Measurements from ENCODE around the gene SYNCRIP.
"Not testable (repeated sequence)": the region's sequence is repeated elsewhere in the genome, so short reads cannot be mapped to it uniquely, and the experiment has no call there.

Gene SYNCRIP

DNA sequence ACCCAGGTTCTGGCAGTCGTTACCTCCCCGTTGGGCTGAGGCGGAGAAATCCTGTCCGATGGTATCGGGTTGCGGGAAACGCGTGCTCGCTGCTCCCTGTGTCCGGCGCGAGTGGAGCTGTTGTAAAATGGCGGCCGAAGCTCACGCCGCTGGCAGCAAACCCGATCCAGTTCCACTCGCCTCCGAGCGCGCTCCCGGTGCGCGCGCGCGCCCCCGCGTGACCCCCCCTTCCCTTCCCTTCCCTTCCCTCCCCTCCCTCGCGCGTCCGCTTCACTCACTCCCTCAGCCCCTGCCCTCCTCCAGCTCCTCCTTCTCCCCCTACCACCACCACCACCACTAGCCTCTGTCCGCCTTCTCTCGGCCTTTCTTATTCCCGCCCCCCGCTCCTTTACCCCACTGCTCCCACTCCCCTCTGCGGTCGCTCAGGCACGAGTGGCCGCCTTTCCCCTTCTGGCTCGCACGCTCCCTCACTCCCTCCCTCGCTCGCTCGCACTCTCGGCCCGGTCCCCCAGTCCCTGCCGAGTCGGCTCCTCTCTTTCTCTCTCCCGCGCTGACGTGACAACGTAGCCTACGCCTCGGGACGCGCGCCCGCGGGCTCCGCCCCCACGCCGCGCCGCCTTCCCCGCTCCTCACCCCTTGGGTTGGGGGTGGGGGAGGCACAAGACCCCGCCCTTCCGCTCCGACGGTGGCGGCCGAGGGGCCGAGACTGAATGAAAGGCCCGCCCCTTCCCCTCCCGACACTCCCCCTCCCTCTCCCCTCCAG is at the start of gene SYNCRIP:
SYNCRIP (minus strand) TSS at position 113 of the 763 bp plus-strand sequence. CDS start 1,447 bp downstream, outside the sequence.
- peak within 1 kb of the TSS; percentile 88 for H3K4me3 ChIP-seq (ENCODE audit: low read depth, low read length)
- no peaks in the 10 kb centered on the region for H3K27me3 ChIP-seq (ENCODE audit: insufficient read depth, low read length)
- H3K36me3 ChIP-seq (ENCODE audit: insufficient read depth, low read length), result peaks cover 29% of the 10 kb centered on the region
- peaks cover 48% of the 10 kb centered on the region for H3K79me2 ChIP-seq (ENCODE audit: control insufficient read depth, insufficient read depth, low read length, unreplicated experiment)
- peak within 1 kb of the TSS; percentile 65 for H2AFZ ChIP-seq (ENCODE audit: low read length, unreplicated experiment)
- H3K27ac ChIP-seq (ENCODE audit: low read depth, low read length), result peak within 1 kb of the TSS; percentile 96
- H3K4me1 ChIP-seq (ENCODE audit: control insufficient read depth, insufficient read depth, low read length, unreplicated experiment), result peaks cover 35% of the 10 kb centered on the region

- no peaks in the 10 kb centered on the region for H3K4me1 ChIP-seq (ENCODE audit: control insufficient read depth, insufficient read depth, low read length, unreplicated experiment)
- no peaks in the 10 kb centered on the region for H3K79me2 ChIP-seq (ENCODE audit: control insufficient read depth, insufficient read depth, low read length, unreplicated experiment)
- H3K27ac ChIP-seq (ENCODE audit: low read depth, low read length), result no peak overlapping the region
- H3K36me3 ChIP-seq (ENCODE audit: insufficient read depth, low read length), result no peaks in the 10 kb centered on the region
- no peak overlapping the region for H3K4me3 ChIP-seq (ENCODE audit: low read depth, low read length)
- H2AFZ ChIP-seq (ENCODE audit: low read length, unreplicated experiment), result no peak overlapping the region
- no peaks in the 10 kb centered on the region for H3K27me3 ChIP-seq (ENCODE audit: insufficient read depth, low read length)
These were observed 48.8 kb upstream of the SYNCRIP start for GRCh38 chr6:85691478-85691877.

GRCh38 chr6:85690071-85690470 is 47.4 kb upstream of the SYNCRIP start:
- no peaks in the 10 kb centered on the region for H3K4me1 ChIP-seq (ENCODE audit: control insufficient read depth, insufficient read depth, low read length, unreplicated experiment)
- H3K27ac ChIP-seq (ENCODE audit: low read depth, low read length), result no peak overlapping the region
- H3K4me3 ChIP-seq (ENCODE audit: low read depth, low read length), result no peak overlapping the region
- no peaks in the 10 kb centered on the region for H3K79me2 ChIP-seq (ENCODE audit: control insufficient read depth, insufficient read depth, low read length, unreplicated experiment)
- H3K27me3 ChIP-seq (ENCODE audit: insufficient read depth, low read length), result no peaks in the 10 kb centered on the region
- no peaks in the 10 kb centered on the region for H3K36me3 ChIP-seq (ENCODE audit: insufficient read depth, low read length)
- no peak overlapping the region for H2AFZ ChIP-seq (ENCODE audit: low read length, unreplicated experiment)

GRCh38 chr6:85685713-85686112 is 43.0 kb upstream of the SYNCRIP start:
- H3K36me3 ChIP-seq (ENCODE audit: insufficient read depth, low read length), result no peaks in the 10 kb centered on the region
- H2AFZ ChIP-seq (ENCODE audit: low read length, unreplicated experiment), result no peak overlapping the region
- no peak overlapping the region for H3K4me3 ChIP-seq (ENCODE audit: low read depth, low read length)

GRCh38 chr6:85684809-85685171 is 42.1 kb upstream of the SYNCRIP start:
- no peak overlapping the region for H3K4me3 ChIP-seq (ENCODE audit: low read depth, low read length)
- no peak overlapping the region for H3K27ac ChIP-seq (ENCODE audit: low read depth, low read length)
- H2AFZ ChIP-seq (ENCODE audit: low read length, unreplicated experiment), result no peak overlapping the region
- H3K79me2 ChIP-seq (ENCODE audit: control insufficient read depth, insufficient read depth, low read length, unreplicated experiment), result peaks cover 31% of the 10 kb centered on the region
- no peaks in the 10 kb centered on the region for H3K36me3 ChIP-seq (ENCODE audit: insufficient read depth, low read length)
- no peaks in the 10 kb centered on the region for H3K27me3 ChIP-seq (ENCODE audit: insufficient read depth, low read length)
- H3K4me1 ChIP-seq (ENCODE audit: control insufficient read depth, insufficient read depth, low read length, unreplicated experiment), result peaks cover 8% of the 10 kb centered on the region

More at GRCh38 chr6:85685713-85686112, 43.0 kb upstream of the SYNCRIP start:
- Histone ChIP-seq H3K79me2 (ENCODE audit: control insufficient read depth, insufficient read depth, low read length, unreplicated experiment) (peaks cover 22% of the 10 kb centered on the region), H3K4me1 (ENCODE audit: control insufficient read depth, insufficient read depth, low read length, unreplicated experiment) (peaks cover 4% of the 10 kb centered on the region), H3K27ac (ENCODE audit: low read depth, low read length) (no peak overlapping the region), H3K27me3 (ENCODE audit: insufficient read depth, low read length) (no peaks in the 10 kb centered on the region)

- no peaks in the 10 kb centered on the region for H3K27me3 ChIP-seq (ENCODE audit: insufficient read depth, low read length)
- no peak overlapping the region for H3K27ac ChIP-seq (ENCODE audit: low read depth, low read length)
- peaks cover 8% of the 10 kb centered on the region for H3K4me1 ChIP-seq (ENCODE audit: control insufficient read depth, insufficient read depth, low read length, unreplicated experiment)
- no peaks in the 10 kb centered on the region for H3K36me3 ChIP-seq (ENCODE audit: insufficient read depth, low read length)
- H3K79me2 ChIP-seq (ENCODE audit: control insufficient read depth, insufficient read depth, low read length, unreplicated experiment), result peaks cover 34% of the 10 kb centered on the region
- no peak overlapping the region for H2AFZ ChIP-seq (ENCODE audit: low read length, unreplicated experiment)
- no peak overlapping the region for H3K4me3 ChIP-seq (ENCODE audit: low read depth, low read length)
These were observed 41.6 kb upstream of the SYNCRIP start for GRCh38 chr6:85684133-85684808.

DNA sequence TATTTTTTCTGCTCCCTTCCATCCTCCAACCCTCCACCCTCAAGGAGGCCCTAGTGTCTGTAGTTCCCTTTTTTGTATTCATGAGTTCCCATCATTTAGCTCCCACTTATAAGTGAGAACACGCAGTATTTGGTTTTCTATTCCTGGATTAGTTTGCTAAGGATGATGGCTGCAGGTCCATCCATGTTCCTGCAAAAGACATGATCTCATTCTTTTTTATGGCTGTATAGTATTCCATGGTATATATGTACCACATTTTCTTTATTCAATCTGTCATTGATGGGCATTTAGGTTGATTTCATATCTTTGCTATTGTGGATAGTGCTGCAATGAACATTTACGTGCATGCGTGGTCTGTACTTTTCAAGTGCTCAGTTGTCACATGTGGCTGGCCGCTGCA is 39.2 kb upstream of the SYNCRIP start:
- not testable (repeated sequence) for H3K27me3 ChIP-seq (ENCODE audit: insufficient read depth, low read length); H2AFZ ChIP-seq (ENCODE audit: low read length, unreplicated experiment); H3K27ac ChIP-seq (ENCODE audit: low read depth, low read length); H3K4me3 ChIP-seq (ENCODE audit: low read depth, low read length); H3K4me1 ChIP-seq (ENCODE audit: control insufficient read depth, insufficient read depth, low read length, unreplicated experiment)
- Histone ChIP-seq H3K36me3 (ENCODE audit: insufficient read depth, low read length) (peaks cover 10% of the 10 kb centered on the region), H3K79me2 (ENCODE audit: control insufficient read depth, insufficient read depth, low read length, unreplicated experiment) (peaks cover 50% of the 10 kb centered on the region)

GRCh38 chr6:85680388-85680787 is 37.7 kb upstream of the SYNCRIP start:
- H3K27me3 ChIP-seq (ENCODE audit: insufficient read depth, low read length), result no peaks in the 10 kb centered on the region
- peaks cover 14% of the 10 kb centered on the region for H3K4me1 ChIP-seq (ENCODE audit: control insufficient read depth, insufficient read depth, low read length, unreplicated experiment)
- peak overlapping the region; percentile 82 for H3K4me3 ChIP-seq (ENCODE audit: low read depth, low read length)
- peak overlapping the region; percentile 94 for H3K27ac ChIP-seq (ENCODE audit: low read depth, low read length)
- peaks cover 25% of the 10 kb centered on the region for H3K36me3 ChIP-seq (ENCODE audit: insufficient read depth, low read length)
- H3K79me2 ChIP-seq (ENCODE audit: control insufficient read depth, insufficient read depth, low read length, unreplicated experiment), result peaks cover 66% of the 10 kb centered on the region
- H2AFZ ChIP-seq (ENCODE audit: low read length, unreplicated experiment), result peak overlapping the region; percentile 19

DNA sequence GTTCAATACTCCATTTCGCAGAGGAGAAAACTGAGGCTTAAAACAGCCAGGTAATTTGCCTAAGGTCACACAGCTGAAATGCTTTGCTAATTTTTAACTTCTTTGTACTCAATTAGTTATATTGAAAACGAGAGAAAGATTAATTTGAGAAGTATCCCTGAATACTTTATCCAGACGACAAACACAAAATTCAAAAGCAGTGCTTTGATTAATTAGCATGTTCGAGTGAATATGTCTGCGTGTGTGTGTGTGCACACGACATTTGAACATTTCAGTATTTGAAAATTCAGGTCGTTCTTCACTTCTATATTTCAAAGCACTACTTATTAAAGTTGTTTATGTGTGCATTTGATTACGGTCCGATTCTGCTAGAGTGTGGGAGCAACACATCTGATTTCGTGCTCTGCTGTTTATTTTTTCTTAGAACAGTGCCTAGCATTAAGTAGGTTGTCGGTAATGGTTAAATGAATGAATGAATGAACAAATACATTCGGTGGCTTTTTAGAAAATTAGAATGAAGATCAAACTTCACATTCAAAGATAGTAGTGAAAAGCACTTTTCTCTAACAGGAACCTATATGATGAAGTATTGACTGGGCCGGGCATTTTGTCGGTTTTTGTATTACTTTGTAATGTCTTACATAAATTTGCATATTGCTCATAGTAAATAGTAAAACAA is 36.9 kb upstream of the SYNCRIP start:
- Histone ChIP-seq H3K36me3 (ENCODE audit: insufficient read depth, low read length) (peaks cover 32% of the 10 kb centered on the region), H3K4me3 (ENCODE audit: low read depth, low read length) (peak overlapping the region; percentile 82), H2AFZ (ENCODE audit: low read length, unreplicated experiment) (peak overlapping the region; percentile 19), H3K79me2 (ENCODE audit: control insufficient read depth, insufficient read depth, low read length, unreplicated experiment) (peaks cover 74% of the 10 kb centered on the region), H3K27ac (ENCODE audit: low read depth, low read length) (peak overlapping the region; percentile 94), H3K27me3 (ENCODE audit: insufficient read depth, low read length) (no peaks in the 10 kb centered on the region), H3K4me1 (ENCODE audit: control insufficient read depth, insufficient read depth, low read length, unreplicated experiment) (peaks cover 18% of the 10 kb centered on the region)

DNA sequence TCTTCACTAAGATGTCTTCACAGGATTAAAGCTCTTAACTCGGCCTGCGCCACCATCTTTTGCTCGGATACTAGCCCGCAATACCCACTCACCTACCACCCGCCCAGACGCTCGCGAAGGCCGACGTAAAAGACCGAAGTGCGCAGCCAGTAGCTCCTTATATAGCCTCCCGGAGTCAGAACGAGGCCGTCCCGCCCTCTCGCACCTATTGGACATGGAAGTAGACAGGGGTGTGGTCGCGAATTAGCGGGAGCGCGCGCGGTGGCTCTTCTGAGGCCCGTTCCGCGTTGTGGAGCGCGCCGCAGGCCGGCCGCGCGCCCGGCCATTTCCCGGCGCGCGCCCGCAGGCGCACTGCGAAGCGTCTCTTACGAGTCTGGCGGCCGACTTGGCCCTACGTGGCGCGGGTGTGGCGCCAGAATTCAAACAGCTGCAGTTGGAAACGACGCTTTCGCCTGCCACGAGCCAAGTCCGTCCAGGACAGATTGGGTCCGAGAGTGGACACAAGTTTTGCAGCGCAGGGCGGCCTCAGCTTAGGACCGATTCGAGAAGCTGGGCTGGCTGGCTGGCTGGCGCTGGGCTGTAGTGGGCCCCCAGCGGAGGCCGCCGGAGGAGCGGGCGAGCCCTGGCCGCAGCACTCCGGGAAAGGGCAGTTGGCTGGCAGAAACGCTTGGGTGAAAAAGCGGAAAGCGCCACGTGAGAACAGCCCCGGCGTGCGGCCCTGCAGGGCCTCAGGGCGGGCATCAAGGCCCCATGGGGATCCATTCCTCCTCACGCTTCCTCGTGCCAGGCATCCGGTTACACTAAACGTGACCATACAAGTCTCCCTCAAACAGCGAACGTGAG is 36.1 kb upstream of the SYNCRIP start:
- peaks cover 81% of the 10 kb centered on the region for H3K79me2 ChIP-seq (ENCODE audit: control insufficient read depth, insufficient read depth, low read length, unreplicated experiment)
- H3K4me1 ChIP-seq (ENCODE audit: control insufficient read depth, insufficient read depth, low read length, unreplicated experiment), result peaks cover 15% of the 10 kb centered on the region
- H3K27me3 ChIP-seq (ENCODE audit: insufficient read depth, low read length), result no peaks in the 10 kb centered on the region
- H3K36me3 ChIP-seq (ENCODE audit: insufficient read depth, low read length), result peaks cover 39% of the 10 kb centered on the region
- H3K4me3 ChIP-seq (ENCODE audit: low read depth, low read length), result peak overlapping the region; percentile 82
- peak overlapping the region; percentile 74 for H2AFZ ChIP-seq (ENCODE audit: low read length, unreplicated experiment)
- H3K27ac ChIP-seq (ENCODE audit: low read depth, low read length), result peak overlapping the region; percentile 94

Data from ACC112 (cell line).